GM15510 (cell line): Measurements from ENCODE around the gene CSHL1.

Experiments
- POLR2A ChIP-seq: IDR thresholded peaks from 3 replicates; pipeline ENCODE4 v1.6.1; 2011; ENCODE audit warnings: borderline replicate concordance; ENCODE audit not compliant: insufficient read length; ENCODE audit errors: extremely low read depth

CSHL1 gene

GRCh38 chr17:63911041-63911635, at the start of gene CSHL1:
Gene CSHL1 (minus strand): TSS chr17:63911258. CDS start chr17:63911196, 62 bp downstream.
- TF ChIP-seq POLR2A, result no peak

DNA sequence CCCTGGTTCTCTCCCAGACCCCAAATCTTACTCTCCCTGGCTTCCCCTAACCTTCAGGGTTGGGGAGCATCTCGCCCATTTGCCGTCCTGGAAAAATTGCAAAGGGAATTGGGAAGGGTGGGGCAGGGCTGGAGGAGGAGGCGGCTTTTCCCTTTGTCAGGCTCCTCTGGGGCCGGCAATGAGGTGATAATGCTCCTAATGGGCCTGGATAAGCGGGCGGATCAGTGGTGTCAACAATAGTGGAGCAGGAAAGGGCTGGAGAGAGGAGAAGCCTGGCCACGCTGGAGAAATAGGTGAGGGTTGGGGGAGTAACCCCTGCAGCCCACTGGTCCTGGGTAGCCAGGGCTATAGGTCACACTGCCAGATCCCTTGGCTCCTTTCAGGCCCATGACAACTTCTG, 49.4 kb upstream of the CSHL1 start:
- no peak for TF ChIP-seq POLR2A

- TF ChIP-seq POLR2A, result no peak
These were observed 48.9 kb upstream of the CSHL1 start for GRCh38 chr17:63960006-63960405.

DNA sequence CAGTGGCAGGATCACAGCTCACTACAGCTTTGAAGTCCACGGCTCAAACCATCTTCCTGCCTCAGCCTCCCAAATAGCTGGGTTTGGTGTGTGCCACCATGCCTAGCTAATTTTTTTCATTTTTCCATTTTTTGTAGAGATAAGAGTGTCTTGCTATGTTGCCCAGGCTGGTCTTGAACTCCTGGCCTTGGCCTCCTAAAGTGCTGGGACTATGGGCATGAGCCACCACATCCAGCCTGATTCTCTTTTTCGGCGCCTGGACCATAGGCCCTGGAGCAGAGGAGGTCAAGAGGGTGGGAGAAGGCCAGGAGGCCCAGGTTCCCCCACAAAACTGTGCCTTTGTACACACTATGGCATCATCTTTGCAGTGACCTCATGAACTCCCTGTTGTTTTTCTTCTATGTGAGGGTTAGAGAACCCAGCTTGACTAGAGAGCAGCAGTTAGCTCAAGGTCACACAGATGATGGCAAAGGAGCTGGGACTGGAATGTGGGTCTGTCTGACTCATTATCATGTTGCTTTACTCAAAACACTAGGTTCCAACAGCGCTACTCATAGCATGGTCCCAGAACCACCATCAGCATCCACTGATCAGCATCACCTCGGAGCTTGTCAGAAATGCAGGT, 45.4 kb upstream of the CSHL1 start:
- TF ChIP-seq POLR2A, result no peak

DNA sequence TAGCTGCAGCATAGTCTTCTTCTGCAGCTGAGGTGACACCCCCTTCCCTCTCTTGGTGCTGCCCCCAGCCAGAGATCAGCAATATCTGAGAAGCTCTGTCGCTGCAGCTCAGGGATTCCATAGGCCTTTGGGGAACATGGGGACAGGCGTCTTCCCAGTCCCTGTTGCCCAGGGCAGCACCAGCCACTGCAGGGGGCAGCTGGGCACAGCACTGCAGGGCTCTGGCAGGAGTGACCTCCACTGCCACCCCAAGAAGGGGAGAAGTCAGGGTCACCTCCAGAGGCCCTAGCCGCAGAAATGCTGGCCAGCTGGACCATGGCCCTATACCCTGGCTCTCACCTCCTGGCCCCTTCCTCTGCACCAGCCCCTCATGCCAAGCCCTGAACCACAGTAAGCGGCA, 44.7 kb upstream of the CSHL1 start:
- no peak for TF ChIP-seq POLR2A

DNA sequence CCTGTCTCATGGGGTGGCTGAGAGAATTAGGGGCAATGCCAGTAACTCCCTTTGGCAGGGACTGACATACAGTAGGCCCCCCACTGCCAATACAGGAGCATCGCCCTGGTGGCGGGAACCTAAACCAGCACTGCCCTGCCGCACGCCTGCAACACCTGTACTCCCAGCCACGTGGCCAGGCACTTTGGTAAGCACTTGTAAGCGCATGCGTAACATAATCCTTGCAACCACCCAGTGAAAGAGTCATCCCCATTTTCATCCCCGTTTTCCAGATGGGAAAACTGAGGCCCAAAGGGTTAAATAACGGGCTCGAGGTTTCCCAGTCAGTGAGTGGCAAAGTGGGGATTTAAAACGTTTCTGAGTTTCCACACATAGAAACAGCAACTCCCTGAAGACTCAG, 44.2 kb upstream of the CSHL1 start:
- TF ChIP-seq POLR2A, result no peak

GRCh38 chr17:63954402-63955063, 43.5 kb upstream of the CSHL1 start:
- TF ChIP-seq POLR2A, result no peak

DNA sequence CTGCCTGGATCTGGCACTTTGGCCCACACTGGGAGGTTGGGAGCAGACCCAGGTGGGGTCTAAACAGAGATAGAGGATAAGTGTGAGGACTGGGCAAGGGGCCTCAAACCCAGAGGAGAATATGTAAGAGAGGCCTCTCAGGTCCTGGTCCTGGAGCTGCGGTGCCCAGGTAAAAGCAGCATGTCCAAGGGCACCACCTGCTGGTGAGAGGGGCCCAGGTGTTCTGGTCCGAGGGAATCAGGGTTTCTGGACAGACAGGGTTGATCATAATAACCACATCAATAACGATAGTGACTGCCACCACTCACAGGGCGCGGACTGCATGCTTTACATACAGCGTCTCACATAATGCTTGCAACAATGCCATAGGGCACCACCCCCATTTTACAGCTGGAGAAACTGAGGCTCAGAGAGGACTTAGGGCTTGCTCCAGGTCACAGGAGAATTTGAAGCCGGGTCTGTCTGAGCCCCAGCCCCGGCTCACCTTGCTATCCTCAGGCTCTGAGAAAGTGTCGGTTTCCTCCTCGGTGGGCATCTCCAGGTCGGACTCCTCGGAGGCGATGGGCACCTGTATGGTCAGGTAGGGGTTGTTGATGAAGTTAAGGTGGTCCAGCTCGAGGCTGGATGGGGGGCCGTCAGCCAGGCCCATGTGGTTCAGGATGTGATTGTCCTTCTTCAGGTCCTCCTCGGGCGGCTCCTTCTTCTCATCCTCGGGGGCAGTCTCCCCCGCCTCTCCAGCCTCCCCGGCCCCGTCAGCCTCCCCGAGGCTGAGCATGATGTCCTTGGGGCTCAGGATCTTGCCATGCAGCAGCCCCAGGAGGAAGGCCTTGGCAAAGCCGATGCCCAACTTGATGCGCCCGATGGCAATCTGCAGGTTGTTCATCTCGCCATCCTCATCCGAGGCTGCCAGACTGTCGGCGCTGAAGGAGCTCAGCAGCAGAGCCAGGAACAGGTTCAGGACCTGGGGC, 40.2 kb upstream of the CSHL1 start:
- TF ChIP-seq POLR2A, result no peak

- TF ChIP-seq POLR2A, result no peak
These were observed 38.7 kb upstream of the CSHL1 start for GRCh38 chr17:63949576-63950250.

DNA sequence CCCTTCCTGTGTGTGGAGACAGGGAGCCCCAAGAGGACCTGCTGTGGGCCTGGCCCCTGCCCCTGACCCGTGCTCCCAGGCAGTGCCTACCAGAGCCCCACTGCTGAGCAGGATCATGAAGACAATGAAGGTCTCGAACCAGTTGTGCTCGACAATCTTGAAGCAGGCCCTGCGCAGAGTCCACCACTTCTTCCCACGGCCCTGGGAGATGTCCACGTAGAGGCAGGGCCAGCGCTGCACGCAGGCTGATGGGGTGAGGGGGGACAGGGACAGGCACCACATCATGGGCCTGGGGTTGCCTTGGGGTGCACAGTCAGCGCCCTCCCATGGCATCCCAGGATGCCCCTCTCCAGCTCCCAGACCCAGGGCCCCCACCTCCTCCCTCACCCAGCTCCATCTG, 37.5 kb upstream of the CSHL1 start:
- TF ChIP-seq POLR2A, result no peak

DNA sequence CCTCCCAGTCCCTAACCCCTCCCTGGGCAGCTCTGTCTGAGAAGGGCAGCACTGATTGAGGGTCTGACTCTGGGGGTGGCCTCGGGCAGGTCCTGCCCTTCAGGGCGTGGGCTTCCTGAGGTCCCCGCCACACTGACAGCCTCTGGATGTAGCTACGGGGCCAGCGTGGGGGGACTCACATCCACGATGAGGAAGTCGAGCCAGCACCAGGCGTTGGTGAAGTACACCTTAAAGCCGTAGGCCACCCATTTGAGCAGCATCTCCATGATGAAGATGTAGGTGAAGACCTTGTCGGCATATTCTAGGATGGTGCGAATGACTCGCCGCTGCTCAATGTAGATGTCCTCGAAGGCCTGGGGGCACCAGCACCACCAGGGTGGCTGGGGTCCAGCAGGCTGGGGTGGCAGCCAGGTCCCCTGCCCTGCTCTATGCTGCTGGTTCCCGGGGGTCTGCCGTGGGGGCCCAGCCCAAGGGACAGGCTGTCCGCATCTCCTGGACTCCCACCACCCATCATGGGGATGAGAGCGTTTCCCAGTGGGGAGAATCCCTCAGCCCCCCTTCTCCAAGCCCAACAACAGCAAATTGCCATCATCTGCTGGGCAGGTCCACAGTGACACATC, 36.8 kb upstream of the CSHL1 start:
- TF ChIP-seq POLR2A, result no peak

- TF ChIP-seq POLR2A, result no peak
These were observed 35.6 kb upstream of the CSHL1 start for GRCh38 chr17:63946440-63947363.
